B cell (primary cell): ENCODE measurements around the gene EEPD1. TPM values are rescaled to one million over a fixed set of nuclear protein-coding genes. Genes with fewer than 3 reads are reported as not detected.

Experiments
- ATAC-seq: fragments of 200-7000 bp; cut with Tn5 transposase; one replicate; pipeline ENCODE4 v1.10.0; 2021; ENCODE audit warnings: low read depth, mild to moderate bottlenecking, moderate number of reproducible peaks, moderate library complexity
- CTCF ChIA-PET: fragments of 350-600 bp; sonication (Branson Sonifier 250); formaldehyde crosslinking; loops from one replicate; lab custom pipeline; 2021; ENCODE audit warnings: antibody characterized with exemption, inconsistent platforms; lab: Charles Lee
- POLR2A ChIA-PET: fragments of 350-600 bp; sonication (Branson Sonifier 250); formaldehyde crosslinking; loops from one replicate; lab custom pipeline; 2021; ENCODE audit warnings: antibody characterized with exemption; lab: Charles Lee
- DNase-seq: peaks from one replicate; pipeline ENCODE4 v3.0.0; 2013
- H2AFZ ChIP-seq: 2 replicates; pipeline ENCODE4 v1.6.1; 2012; ENCODE audit warnings: mild to moderate bottlenecking, low read depth, low read length; ENCODE audit not compliant: insufficient read depth, poor library complexity, severe bottlenecking
- H3K27ac ChIP-seq, 2 donors: 1 replicate in 1 of 2; 2 replicates in 1 of 2; pipeline ENCODE4 v1.5.1; 2012 to 2013; ENCODE audit warnings: low read length in 2 of 2, mild to moderate bottlenecking in 2 of 2, moderate library complexity in 1 of 2
- H3K27me3 ChIP-seq, 4 experiments: fragments of 200-600 bp in 1 of 4; sonication (generic) in 1 of 4; replicated peaks in 1 of 4; 1 replicate in 2 of 4; 2 replicates in 2 of 4; pipeline versions ENCODE4 v1.6.1 to v1.7.0; 2013 to 2016; ENCODE audit warnings: low read length in 3 of 4, mild to moderate bottlenecking in 2 of 4, mixed read lengths in 1 of 4, moderate library complexity in 1 of 4; ENCODE audit not compliant: insufficient read depth in 4 of 4, control insufficient read depth in 3 of 4; ENCODE audit errors: control extremely low read depth in 1 of 4
- H3K36me3 ChIP-seq, 2 experiments: replicated peaks in 1 of 2; 1 replicate in 1 of 2; 2 replicates in 1 of 2; pipeline versions ENCODE4 v1.6.1 to v1.7.1; 2013; ENCODE audit warnings: low read length in 1 of 2; ENCODE audit not compliant: insufficient read depth in 2 of 2, control insufficient read depth in 1 of 2; ENCODE audit errors: control extremely low read depth in 1 of 2, extremely low read depth in 1 of 2
- H3K4me1 ChIP-seq, 2 donors: fragments of 200-600 bp in 1 of 2; sonication (generic) in 1 of 2; 1 replicate in 1 of 2; 2 replicates in 1 of 2; pipeline versions ENCODE4 v1.5.1 to v1.6.1; 2013 to 2017; ENCODE audit warnings: low read length in 2 of 2; ENCODE audit not compliant: control insufficient read depth in 2 of 2, insufficient read depth in 2 of 2
- H3K4me2 ChIP-seq: replicated peaks from 2 replicates; pipeline ENCODE3; 2012; ENCODE audit warnings: mild to moderate bottlenecking, low read depth, low read length; ENCODE audit not compliant: poor library complexity, severe bottlenecking
- H3K4me3 ChIP-seq, 5 experiments: fragments of 200-600 bp in 1 of 5; sonication (generic) in 1 of 5; 1 replicate in 3 of 5; 2 replicates in 2 of 5; pipeline versions ENCODE4 v1.5.1 to v1.7.0; 2011 to 2016; ENCODE audit warnings: low read length in 4 of 5, mild to moderate bottlenecking in 4 of 5, low read depth in 2 of 5, control low read depth in 1 of 5, moderate library complexity in 1 of 5; ENCODE audit not compliant: insufficient read depth in 1 of 5; ENCODE audit errors: control extremely low read depth in 1 of 5, extremely low read depth in 1 of 5
- H3K79me2 ChIP-seq: fragments of 200-600 bp; sonication (generic); one replicate; pipeline ENCODE4 v1.6.0; 2016; ENCODE audit warnings: low read length; ENCODE audit not compliant: control insufficient read depth, insufficient read depth
- H3K9ac ChIP-seq: fragments of 200-600 bp; sonication (generic); 2 replicates; pipeline ENCODE4 v1.6.1; 2017; ENCODE audit warnings: mild to moderate bottlenecking, low read length, moderate library complexity
- H3K9me3 ChIP-seq, 3 donors: one replicate each; pipeline versions ENCODE4 v1.6.1 to v1.7.1; 2013; ENCODE audit warnings: low read length in 2 of 3; ENCODE audit not compliant: control insufficient read depth in 2 of 3, insufficient read depth in 1 of 3; ENCODE audit errors: control extremely low read depth in 1 of 3
- H4K20me1 ChIP-seq: 2 replicates; pipeline ENCODE4 v1.6.0; 2012; ENCODE audit warnings: mild to moderate bottlenecking, low read length; ENCODE audit not compliant: insufficient read depth, control insufficient read depth, poor library complexity, severe bottlenecking
- H3K27ac Mint-ChIP-seq: one replicate; pipeline ENCODE4 v1.8.0; 2021; ENCODE audit warnings: mixed read lengths
- H3K27me3 Mint-ChIP-seq: one replicate; pipeline ENCODE4 v1.8.0; 2021; ENCODE audit warnings: mixed read lengths
- H3K4me1 Mint-ChIP-seq: one replicate; pipeline ENCODE4 v1.8.0; 2021; ENCODE audit warnings: mixed read lengths
- H3K4me3 Mint-ChIP-seq: one replicate; pipeline ENCODE4 v1.8.0; 2021; ENCODE audit warnings: mixed read lengths
- H3K9me3 Mint-ChIP-seq: one replicate; pipeline ENCODE4 v1.8.0; 2022; ENCODE audit warnings: mixed read lengths; ENCODE audit not compliant: insufficient read depth
- EZH2 ChIP-seq: IDR thresholded peaks from 2 replicates; pipeline ENCODE4 v1.6.1; 2012; ENCODE audit warnings: borderline replicate concordance, low read depth, mild to moderate bottlenecking, moderate library complexity, low read length; ENCODE audit not compliant: insufficient read depth, poor library complexity, severe bottlenecking
- WGBS: methylation state at CpG from one replicate; pipeline ENCODE4 v1.1.5; 2013; ENCODE audit warnings: missing lambda C conversion rate; ENCODE audit not compliant: insufficient coverage; 5-methylcytosine and 5-hydroxymethylcytosine counted together
- intact Hi-C: fragments of 100-400 bp; cut with micrococcal nuclease; formaldehyde crosslinking; loops from one replicate; pipeline ENCODE4 v1.10.0; 2022
- polyA plus RNA-seq: library from polyadenylated mRNA; depleted of rRNA; stranded (reverse); fragments of >200 nt; gene quantifications from 2 replicates; pipeline ENCODE4 v1.2.3, GENCODE V29; 2012
- total RNA-seq, 2 donors: library from RNA; stranded (reverse); fragments of 120-200 nt in 1 of 2; gene quantifications; 1 replicate in 1 of 2; 2 replicates in 1 of 2; pipeline versions ENCODE4 v1.2.3 to v1.2.4, GENCODE V29; 2013 to 2022
- TF ChIP-seq, protein P1 (sequence below): fragments of 200-600 bp; IDR thresholded peaks from one replicate; pipeline ENCODE4 v1.8.0; 2022; ENCODE audit warnings: antibody characterized with exemption, mild to moderate bottlenecking

Gene EEPD1
- total and polyA plus RNA-seq, 2 donors (not counting 1 experiment from before 2014, with no cell fraction given) = 0.49 to 4.1 TPM

DNA sequence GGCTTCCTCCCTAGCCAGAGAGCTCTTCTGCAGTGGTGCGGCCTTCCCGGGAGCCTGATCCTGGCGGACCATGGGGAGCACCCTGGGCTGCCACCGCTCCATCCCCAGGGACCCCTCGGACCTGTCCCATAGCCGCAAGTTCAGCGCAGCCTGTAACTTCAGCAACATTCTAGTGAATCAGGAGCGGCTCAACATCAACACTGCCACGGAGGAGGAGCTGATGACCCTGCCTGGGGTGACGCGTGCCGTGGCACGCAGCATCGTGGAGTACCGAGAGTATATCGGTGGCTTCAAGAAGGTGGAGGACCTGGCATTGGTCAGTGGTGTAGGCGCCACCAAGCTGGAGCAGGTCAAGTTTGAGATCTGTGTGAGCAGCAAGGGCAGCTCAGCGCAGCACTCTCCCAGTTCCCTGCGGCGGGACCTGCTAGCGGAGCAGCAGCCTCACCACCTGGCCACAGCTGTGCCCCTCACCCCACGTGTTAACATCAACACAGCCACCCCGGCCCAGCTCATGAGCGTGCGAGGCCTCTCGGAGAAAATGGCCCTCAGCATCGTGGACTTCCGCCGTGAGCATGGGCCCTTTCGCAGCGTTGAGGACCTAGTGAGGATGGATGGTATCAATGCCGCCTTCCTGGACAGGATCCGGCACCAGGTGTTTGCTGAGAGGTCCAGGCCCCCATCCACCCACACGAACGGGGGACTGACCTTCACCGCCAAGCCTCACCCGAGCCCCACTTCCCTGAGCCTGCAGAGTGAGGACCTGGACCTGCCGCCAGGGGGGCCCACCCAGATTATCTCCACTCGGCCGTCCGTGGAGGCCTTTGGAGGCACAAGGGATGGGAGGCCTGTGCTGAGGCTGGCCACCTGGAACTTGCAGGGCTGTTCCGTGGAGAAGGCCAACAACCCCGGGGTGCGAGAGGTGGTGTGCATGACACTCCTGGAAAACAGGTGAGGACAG lies 1.5 kb downstream of the EEPD1 start:
- peaks cover 5% of the 10 kb centered on the region for H3K27me3 Mint-ChIP-seq
- peaks cover 0 to 19% (median 2%) of the 10 kb centered on the region in 4 experiments for H3K27me3 ChIP-seq
- intact Hi-C loops = loop anchor here (5.0 kb wide), 1 partner anchor 1198 kb away; no protein-coding TSS in a partner anchor
- H3K79me2 ChIP-seq = no peaks in the 10 kb centered on the region
- DNase-seq (peak; percentile 26), ATAC-seq (no peak)
- no peaks in the 10 kb centered on the region for H3K36me3 ChIP-seq
- CTCF ChIA-PET = no interaction called here
- H4K20me1 ChIP-seq = no peaks in the 10 kb centered on the region
- H3K27ac Mint-ChIP-seq = no peak overlapping the region
- no peak for TF ChIP-seq EZH2
- TF ChIP-seq, protein P1, sequence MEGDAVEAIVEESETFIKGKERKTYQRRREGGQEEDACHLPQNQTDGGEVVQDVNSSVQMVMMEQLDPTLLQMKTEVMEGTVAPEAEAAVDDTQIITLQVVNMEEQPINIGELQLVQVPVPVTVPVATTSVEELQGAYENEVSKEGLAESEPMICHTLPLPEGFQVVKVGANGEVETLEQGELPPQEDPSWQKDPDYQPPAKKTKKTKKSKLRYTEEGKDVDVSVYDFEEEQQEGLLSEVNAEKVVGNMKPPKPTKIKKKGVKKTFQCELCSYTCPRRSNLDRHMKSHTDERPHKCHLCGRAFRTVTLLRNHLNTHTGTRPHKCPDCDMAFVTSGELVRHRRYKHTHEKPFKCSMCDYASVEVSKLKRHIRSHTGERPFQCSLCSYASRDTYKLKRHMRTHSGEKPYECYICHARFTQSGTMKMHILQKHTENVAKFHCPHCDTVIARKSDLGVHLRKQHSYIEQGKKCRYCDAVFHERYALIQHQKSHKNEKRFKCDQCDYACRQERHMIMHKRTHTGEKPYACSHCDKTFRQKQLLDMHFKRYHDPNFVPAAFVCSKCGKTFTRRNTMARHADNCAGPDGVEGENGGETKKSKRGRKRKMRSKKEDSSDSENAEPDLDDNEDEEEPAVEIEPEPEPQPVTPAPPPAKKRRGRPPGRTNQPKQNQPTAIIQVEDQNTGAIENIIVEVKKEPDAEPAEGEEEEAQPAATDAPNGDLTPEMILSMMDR = no peak
- peaks cover 12% of the 10 kb centered on the region in 2 donors for H3K4me1 ChIP-seq
- H3K4me3 ChIP-seq = peak overlapping the region in 1 of 5 experiments; percentile 72
- H3K9me3 ChIP-seq = no peaks in the 10 kb centered on the region
- H2AFZ ChIP-seq = no peak overlapping the region
- peaks cover 16% of the 10 kb centered on the region for H3K4me1 Mint-ChIP-seq
- peak overlapping the region; percentile 88 for H3K4me3 Mint-ChIP-seq
- POLR2A ChIA-PET = no interaction called here
- 98% methylated on average over 37 of the region's 44 CpGs for WGBS
- H3K27ac ChIP-seq = no peak overlapping the region
- H3K9me3 Mint-ChIP-seq = no peaks in the 10 kb centered on the region
- H3K9ac ChIP-seq = no peak overlapping the region
- H3K4me2 ChIP-seq = peak overlapping the region; percentile 96
